Epithelial cell of esophagus (primary cell): ENCODE measurements around the gene CDK2.
"Not testable (repeated sequence)": the region's sequence is repeated elsewhere in the genome, so short reads cannot be mapped to it uniquely, and the experiment has no call there.

Experiments used
- DNase-seq: peaks from one replicate; pipeline ENCODE4 v3.0.0; 2010; ENCODE audit warnings: low read depth
- H3K4me3 ChIP-seq: 2 replicates; pipeline ENCODE4 v1.5.1; 2011; ENCODE audit warnings: mild to moderate bottlenecking, low read length, control low read depth
- TF ChIP-seq, protein P1 (sequence below): IDR thresholded peaks from 2 replicates; pipeline ENCODE4 v1.5.1; 2011; ENCODE audit warnings: low read depth, mild to moderate bottlenecking, low read length, control low read depth, inconsistent platforms; ENCODE audit not compliant: insufficient read depth; ENCODE audit errors: missing control alignments

The CDK2 gene

DNA sequence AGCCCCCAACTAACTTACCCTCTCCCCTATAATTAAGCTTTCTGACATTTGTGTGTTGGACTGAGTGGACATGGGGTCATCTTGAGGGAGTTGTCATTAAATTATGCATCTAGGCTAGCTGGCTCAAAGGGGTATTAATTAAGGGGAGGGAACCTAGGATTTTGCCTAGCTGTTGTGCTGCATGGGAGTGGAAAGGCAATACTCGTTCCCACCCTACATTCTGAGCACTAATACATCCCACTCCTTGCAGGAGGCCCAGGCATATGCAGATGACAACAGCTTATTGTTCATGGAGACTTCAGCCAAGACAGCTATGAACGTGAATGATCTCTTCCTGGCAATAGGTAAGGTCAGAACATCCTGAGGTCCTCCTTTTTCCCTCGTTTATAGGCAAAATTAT is 24.5 kb downstream of the CDK2 start:
- no peak overlapping the region for H3K4me3 ChIP-seq
- DNase-seq: no peak
- TF ChIP-seq, protein P1, sequence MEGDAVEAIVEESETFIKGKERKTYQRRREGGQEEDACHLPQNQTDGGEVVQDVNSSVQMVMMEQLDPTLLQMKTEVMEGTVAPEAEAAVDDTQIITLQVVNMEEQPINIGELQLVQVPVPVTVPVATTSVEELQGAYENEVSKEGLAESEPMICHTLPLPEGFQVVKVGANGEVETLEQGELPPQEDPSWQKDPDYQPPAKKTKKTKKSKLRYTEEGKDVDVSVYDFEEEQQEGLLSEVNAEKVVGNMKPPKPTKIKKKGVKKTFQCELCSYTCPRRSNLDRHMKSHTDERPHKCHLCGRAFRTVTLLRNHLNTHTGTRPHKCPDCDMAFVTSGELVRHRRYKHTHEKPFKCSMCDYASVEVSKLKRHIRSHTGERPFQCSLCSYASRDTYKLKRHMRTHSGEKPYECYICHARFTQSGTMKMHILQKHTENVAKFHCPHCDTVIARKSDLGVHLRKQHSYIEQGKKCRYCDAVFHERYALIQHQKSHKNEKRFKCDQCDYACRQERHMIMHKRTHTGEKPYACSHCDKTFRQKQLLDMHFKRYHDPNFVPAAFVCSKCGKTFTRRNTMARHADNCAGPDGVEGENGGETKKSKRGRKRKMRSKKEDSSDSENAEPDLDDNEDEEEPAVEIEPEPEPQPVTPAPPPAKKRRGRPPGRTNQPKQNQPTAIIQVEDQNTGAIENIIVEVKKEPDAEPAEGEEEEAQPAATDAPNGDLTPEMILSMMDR: no peak

DNA sequence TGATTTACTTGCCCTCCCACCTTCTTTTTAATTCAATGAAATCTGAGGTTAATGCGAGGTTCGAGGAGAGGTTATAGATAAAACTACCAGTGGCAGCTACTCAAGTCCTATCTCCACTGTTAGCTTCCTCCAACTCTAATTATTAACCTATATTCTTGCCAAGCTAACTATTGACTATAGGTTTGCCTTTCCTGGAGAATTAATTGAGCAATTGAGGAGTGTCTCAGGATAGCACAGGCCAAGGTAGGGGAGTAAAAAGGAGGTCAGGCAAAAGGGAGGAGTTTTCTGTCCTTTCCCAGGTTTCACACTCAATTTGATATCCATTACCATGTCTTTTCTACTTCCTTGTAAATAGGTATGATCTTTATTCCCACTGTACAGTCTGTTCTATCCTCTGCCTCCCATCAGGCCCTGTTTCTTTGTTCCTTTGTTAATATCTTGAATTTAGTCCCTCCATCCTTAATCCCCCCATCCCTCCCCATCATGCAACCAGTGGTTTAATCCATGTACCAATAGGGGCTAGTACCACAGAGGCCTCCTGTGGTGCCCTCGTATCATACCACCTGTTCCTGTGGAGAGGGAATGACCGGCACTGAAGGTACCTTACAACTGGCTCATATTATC is 26.7 kb downstream of the CDK2 start:
- no peak for DNase-seq
- TF ChIP-seq, protein P1: no peak
- no peak overlapping the region for H3K4me3 ChIP-seq

DNA sequence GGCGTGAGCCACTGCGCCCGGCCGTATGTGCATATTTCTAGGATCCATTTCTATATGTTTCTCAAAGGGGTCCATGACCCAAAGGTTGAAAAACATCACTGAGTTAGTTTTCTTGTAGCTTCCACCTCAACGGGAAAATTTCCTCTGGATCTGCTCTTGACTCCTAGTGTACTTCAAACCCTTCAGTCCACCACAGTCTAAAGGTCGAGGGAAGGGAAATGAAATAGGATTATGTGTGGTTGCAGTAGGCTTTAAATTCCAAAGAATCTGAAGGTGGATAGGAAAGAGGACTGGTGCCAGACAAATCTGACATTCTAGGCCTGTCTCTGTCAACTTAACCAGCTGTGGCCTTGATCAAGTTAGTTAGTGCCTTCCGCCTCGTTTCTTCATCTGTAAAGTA is 28.7 kb downstream of the CDK2 start:
- H3K4me3 ChIP-seq: no peak overlapping the region
- no peak for DNase-seq
- TF ChIP-seq, protein P1: no peak

DNA sequence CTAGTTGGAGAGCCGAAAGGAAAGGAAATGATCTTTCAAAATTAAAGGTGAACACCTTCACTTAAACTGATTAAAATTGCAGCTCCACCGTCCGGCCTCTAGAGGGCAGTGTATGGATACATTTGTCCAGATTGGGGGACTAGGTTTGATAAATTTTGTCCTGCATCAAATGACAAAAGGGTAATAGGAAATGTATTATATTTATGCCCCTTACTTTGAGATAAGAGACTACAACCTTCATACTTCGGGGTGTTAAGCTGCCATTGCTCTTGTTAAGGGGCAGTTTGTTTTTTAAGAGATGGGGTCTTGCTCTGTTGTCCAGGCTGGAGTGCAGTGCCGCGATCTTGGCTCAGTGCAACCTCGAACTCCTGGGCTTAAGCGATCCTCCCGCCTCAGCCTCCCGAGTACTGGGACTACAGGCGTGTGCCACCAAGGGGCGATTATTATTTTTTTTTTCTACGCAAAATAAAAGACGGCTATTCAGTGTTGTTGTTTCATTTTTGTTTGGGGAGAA is 29.6 kb downstream of the CDK2 start:
- TF ChIP-seq, protein P1: peak; percentile 88
- H3K4me3 ChIP-seq: peak overlapping the region; percentile 81
- DNase-seq: peak; percentile 70

DNA sequence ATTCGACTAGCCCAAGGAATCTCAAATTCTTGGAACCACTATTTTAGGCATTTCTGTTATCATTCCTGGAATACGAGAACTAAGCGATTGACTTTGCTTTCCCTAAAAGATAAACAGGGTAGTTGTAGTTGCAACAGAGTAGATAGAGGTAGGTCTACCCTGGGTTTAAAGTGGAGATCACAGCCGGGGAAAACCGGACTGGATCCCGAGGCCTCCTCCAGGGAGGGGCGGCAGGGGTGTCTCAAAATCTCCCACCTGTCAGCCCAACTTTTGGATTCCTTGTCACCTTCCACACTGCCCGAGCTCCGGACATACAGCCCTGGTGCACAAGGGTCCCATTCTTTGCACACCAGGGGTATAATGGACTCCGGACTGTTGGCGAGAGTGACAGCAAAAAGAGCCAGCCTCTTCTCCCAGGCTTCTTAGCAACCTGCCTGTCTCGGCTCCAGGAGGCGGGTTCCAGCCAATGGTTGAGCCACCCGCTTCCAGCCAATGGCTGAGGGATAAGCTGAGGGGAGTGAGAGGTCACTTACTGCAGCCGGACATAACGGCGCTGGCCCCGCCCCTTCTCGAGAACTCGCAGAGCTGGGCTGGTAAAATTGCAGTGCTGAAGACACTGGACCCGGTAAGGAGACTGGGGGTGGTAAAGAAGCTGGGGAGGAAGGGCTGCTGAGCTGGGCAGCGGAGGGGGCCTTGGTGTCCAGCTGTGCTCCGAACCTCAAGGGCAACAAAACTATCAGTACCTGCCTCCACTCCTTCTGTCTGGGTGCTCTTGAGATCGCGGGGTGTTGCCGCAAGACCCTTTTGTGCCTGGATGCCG is 30.3 kb downstream of the CDK2 start, which contains the start of gene SUOX:
Gene SUOX (plus strand): TSS at position 562 of the 820 bp plus-strand sequence. CDS start 4,946 bp downstream, outside the sequence.
- TF ChIP-seq, protein P1: no peak
- peak; percentile 94 for DNase-seq
- H3K4me3 ChIP-seq: peak within 1 kb of the TSS; percentile 81

DNA sequence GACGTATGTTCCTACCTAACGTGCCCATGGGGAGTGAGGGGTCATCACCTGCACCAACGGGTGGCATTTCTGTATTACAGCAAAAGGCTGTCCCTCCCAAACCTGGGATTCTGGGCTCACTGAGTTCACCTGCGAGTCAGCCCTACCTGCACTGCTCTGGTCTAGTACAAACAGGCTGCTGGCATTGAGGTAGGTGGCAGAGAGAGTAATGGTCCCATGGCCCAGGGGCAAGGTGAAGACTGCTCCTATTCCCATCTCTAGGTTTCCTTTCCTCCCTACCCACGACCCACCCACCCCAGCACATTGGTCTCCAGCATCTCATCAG is 30.9 kb downstream of the CDK2 start:
- DNase-seq: peak; percentile 17
- TF ChIP-seq, protein P1: no peak
- peak overlapping the region; percentile 81 for H3K4me3 ChIP-seq

DNA sequence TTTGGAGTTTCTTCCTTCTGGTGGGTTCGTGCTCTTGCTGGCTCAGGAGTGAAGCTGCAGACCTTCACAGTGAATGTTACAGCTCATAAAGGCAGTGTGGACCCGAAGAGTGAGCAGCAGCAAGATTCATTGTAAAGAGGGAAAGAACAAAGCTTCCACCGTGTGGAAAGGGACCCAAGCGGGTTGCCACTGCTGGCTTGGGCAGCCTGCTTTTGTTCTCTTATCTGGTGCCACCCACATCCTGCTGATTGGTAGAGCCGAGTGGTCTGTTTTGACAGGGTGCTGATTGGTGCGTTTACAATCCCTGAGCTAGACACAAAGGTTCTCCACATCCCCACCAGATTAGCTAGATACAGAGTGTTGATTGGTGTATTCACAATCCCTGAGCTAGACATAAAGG is 32.9 kb downstream of the CDK2 start:
- H3K4me3 ChIP-seq, DNase-seq: not testable (repeated sequence)

DNA sequence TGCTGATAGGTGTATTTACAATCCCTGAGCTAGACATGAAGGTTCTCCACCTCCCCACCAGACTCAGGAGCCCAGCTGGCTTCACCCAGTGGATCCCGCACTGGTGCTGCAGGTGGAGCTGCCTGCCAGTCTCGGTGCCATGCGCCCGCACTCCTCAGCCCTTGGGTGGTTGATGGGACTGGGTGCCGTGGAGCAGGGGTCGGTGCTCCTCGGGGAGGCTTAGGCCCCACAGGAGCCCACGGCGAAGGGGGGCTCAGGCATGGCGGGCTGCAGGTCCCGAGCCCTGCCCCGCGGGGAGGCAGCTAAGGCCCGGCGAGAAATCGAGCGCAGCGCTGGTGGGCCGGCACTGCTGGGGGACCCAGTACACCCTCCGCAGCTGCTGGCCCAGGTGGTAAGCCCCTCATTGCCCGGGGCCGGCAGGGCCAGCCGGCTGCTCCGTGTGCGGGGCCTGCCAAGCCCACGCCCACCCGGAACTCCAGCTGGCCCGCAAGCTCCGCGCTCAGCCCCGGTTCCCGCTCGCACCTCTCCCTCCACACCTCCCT is 33.4 kb downstream of the CDK2 start:
- not testable (repeated sequence) for H3K4me3 ChIP-seq, DNase-seq
